MM.1S (cell line): ENCODE measurements around the gene KCNJ2.

Source experiments
- CTCF ChIP-seq: fragments of 300-600 bp; sonication (generic); IDR thresholded peaks from 2 replicates; pipeline ENCODE4 v1.5.1; 2016; ENCODE audit warnings: antibody characterized with exemption, low read length, mixed read lengths
- EZH2 ChIP-seq: fragments of 300-600 bp; sonication (generic); optimal IDR thresholded peaks from 2 replicates; pipeline ENCODE3; 2017; ENCODE audit warnings: low read depth, mild to moderate bottlenecking, antibody characterized with exemption, low read length, mixed read lengths
- EZH2phosphoT487 ChIP-seq: fragments of 300-600 bp; sonication (generic); IDR thresholded peaks from 2 replicates; pipeline ENCODE4 v1.6.1; 2018; ENCODE audit warnings: antibody characterized with exemption, low read length

DNA sequence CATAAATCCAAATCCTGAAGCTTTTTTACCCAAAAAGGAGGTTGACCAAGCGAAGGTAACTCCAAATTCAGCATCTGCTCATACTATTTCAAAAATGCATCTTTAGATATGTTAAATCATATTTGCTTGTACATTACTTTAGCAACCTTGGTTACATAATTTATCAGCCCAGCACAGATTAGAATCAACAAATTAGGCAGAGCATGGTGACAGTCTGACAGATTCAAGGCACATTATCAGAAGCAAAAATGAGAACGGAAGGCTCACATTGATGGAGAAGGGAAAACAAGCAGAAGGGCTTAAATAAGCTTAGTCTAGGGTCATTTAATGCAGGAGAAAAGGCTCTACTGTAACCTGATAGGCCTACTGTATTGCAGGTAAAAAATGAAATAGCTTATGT, 3.9 kb upstream of the KCNJ2 start:
- no peak for TF ChIP-seq CTCF
- no peak for TF ChIP-seq EZH2
- TF ChIP-seq EZH2phosphoT487, result no peak
